Smooth muscle cell of the coronary artery (primary cell): ENCODE results near the gene ABCC11. TPM values are rescaled to one million over a fixed set of nuclear protein-coding genes. Genes with fewer than 3 reads are reported as not detected.

Experiments
- total RNA-seq: library from RNA; depleted of rRNA; stranded (reverse); fragments of >200 nt; gene quantifications from 2 replicates; pipeline ENCODE4 v1.2.3, GENCODE V29; 2014; ENCODE audit warnings: low replicate concordance

ABCC11 gene
- total RNA-seq: 0.08 TPM in 1 of 2 replicates, not detected in the other

GRCh38 chr16:48247311-48247710 is at the start of gene ABCC11:
TSS of gene ABCC11 (minus strand) at chr16:48247539. CDS start at chr16:48231921, 15,618 bp downstream.

DNA sequence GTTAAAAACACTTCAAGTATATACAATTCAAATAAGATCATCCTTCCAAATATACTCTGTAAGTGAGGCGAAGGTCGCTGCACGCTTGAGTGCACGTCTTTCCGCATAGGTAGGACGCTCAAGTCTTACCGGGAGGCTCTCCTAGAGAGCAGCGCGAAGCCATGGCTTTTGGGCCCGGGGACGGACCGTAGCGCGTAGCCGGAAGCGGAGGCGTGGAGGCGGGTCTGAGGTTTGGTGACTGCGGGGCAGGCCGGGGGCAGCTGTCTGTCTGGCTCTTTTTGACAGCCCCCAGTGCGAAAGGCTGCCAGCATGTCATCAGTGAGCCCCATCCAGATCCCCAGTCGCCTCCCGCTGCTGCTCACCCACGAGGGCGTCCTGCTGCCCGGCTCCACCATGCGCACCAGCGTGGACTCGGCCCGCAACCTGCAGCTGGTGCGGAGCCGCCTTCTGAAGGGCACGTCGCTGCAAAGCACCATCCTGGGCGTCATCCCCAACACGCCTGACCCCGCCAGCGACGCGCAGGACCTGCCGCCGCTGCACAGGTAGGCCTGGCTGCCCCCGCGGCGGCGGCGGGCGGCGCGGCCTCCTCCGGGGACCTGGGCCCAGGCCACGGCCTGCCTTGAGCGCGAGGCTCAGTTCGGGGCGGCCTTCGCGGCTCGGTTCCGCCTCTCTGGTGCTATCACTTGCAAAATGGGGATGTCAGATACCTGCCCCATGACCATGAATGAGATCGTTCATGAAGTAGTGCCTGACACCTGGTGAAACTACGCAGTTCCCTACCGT is 3.1 kb downstream of the ABCC11 start, which contains the start of gene LONP2:
Gene LONP2, plus strand, starts transcription at position 221 of the 783 bp plus-strand sequence. Its CDS starts 89 bp downstream, at position 310.

DNA sequence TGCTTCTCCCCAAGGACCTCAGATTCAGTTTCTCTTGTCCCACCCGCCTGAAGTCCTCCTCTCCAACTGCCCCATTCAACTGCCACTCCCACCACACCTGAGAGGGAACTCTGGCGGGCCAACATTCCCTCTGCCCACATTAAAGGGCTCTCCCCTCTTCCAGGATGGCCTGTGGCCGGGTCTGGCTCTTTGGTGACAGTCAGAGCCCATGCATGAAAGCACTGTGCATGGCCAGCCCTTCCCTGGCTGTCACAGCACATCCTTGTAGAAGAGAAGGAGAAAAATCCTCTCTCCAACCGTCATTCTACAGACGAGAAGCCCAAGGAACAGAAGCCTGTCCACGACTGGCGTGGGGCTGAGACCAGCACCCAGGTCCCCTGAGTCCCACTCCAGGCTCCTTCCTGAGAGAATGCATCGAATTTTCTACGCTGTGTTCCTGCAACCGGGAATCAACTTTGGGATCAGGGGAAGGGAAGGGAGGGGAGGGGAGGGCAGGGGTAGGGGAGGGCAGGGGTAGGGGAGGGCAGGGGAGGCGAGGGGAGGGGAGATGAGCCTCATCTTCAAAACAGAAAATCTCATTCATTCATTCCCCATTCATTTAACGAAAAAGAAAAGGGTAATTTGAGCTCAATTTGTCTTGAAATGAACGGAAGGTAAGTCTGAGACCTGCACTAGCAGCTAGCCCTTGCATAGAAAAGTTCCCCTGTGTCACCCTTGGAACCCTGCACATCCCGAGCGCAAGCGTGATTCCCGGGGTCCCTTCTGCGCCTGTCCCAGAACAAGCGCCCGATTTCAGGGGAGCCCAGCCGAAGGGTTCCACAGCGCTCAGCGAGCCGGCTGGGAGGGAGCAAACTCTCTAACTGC is 91.2 kb downstream of the ABCC11 start, which contains the start of gene ABCC12:
Gene ABCC12, minus strand, starts transcription at position 68 of the 864 bp plus-strand sequence. CDS start 9,569 bp downstream, outside the sequence.

Other genes with a start within 250 kb of the ABCC11 start
- not detected in 2 replicates for gene ABCC12, start 91.5 kb downstream of the ABCC11 start, total RNA-seq
- gene LONP2, start 3.2 kb downstream of the ABCC11 start, total RNA-seq: 46.3 and 55.7 TPM in 2 replicates
- gene SIAH1, start 137.9 kb upstream of the ABCC11 start, total RNA-seq: 23.2 and 31.3 TPM in 2 replicates